Uterus (tissue), 4 donors: Measurements from ENCODE around the gene SLC44A5. TPM values are rescaled to one million over a fixed set of nuclear protein-coding genes. Genes with fewer than 3 reads are reported as not detected.

Experiments
- DNase-seq, 2 donors: peaks; one replicate each; pipeline ENCODE4 v3.0.0-alpha.2; 2019 to 2020
- H3K27ac ChIP-seq, 2 donors: fragments of 200-600 bp; sonication (generic); 1 replicate in 1 of 2; 2 replicates in 1 of 2; pipeline ENCODE4 v1.5.1; 2016 to 2018
- H3K27me3 ChIP-seq, 2 donors: fragments of 200-600 bp; sonication (generic); one replicate each; pipeline ENCODE4 v1.5.1; 2018 to 2019; ENCODE audit warnings: control low read depth in 1 of 2
- H3K36me3 ChIP-seq, 2 donors: fragments of 200-600 bp; sonication (generic); one replicate each; pipeline ENCODE4 v1.5.1; 2019; ENCODE audit warnings: control low read depth in 1 of 2
- H3K4me1 ChIP-seq, 2 donors: fragments of 200-600 bp; sonication (generic); one replicate each; pipeline ENCODE4 v1.5.1; 2018 to 2019; ENCODE audit warnings: control low read depth in 1 of 2
- H3K4me3 ChIP-seq, 2 donors: fragments of 200-600 bp; sonication (generic); 1 replicate in 1 of 2; 2 replicates in 1 of 2; pipeline ENCODE4 v1.5.1; 2018 to 2019; ENCODE audit warnings: mild to moderate bottlenecking in 1 of 2
- H3K9me3 ChIP-seq, 2 donors: fragments of 200-600 bp; sonication (generic); one replicate each; pipeline ENCODE4 v1.5.1; 2019; ENCODE audit warnings: control low read depth in 1 of 2
- POLR2A ChIP-seq, 2 donors: fragments of 450-650 bp; IDR thresholded peaks; one replicate each; pipeline ENCODE4 v1.6.1; 2016; ENCODE audit warnings: antibody characterized with exemption in 2 of 2, mild to moderate bottlenecking in 1 of 2, moderate library complexity in 1 of 2
- intact Hi-C: fragments of 100-400 bp; cut with DNase I; formaldehyde crosslinking; loops from one replicate; pipeline ENCODE4 v1.15.1; 2023; ENCODE audit warnings: low total_unique reads
- total RNA-seq, 4 donors: library from RNA; depleted of rRNA in 3 of 4; stranded (reverse); fragments of >200 nt in 3 of 4; gene quantifications; one replicate each; pipeline versions ENCODE4 v1.1.0 to v1.2.4, GENCODE V29; 2014 to 2023
- TF ChIP-seq, protein P1 (sequence below), 4 experiments: fragments of 200-600 bp in 2 of 4; fragments of 450-650 bp in 2 of 4; sonication (generic) in 2 of 4; IDR thresholded peaks; one replicate each; pipeline ENCODE4 v1.5.1; 2016 to 2019; ENCODE audit warnings: antibody characterized with exemption in 4 of 4, mild to moderate bottlenecking in 2 of 4, moderate library complexity in 1 of 4
- donor health status: DM: yes; HTN: yes; CAD: no.

Gene SLC44A5
- total RNA-seq, 4 donors from 2014 or later: 1.6 to 5.5 (median 5.4) TPM; not detected in 1

- no peaks in the 10 kb centered on the region for H3K27me3 ChIP-seq
- no peaks in the 10 kb centered on the region for H3K9me3 ChIP-seq
- no peak overlapping the region for H3K4me3 ChIP-seq
- no peak overlapping the region for H3K27ac ChIP-seq
- TF ChIP-seq, protein P1, sequence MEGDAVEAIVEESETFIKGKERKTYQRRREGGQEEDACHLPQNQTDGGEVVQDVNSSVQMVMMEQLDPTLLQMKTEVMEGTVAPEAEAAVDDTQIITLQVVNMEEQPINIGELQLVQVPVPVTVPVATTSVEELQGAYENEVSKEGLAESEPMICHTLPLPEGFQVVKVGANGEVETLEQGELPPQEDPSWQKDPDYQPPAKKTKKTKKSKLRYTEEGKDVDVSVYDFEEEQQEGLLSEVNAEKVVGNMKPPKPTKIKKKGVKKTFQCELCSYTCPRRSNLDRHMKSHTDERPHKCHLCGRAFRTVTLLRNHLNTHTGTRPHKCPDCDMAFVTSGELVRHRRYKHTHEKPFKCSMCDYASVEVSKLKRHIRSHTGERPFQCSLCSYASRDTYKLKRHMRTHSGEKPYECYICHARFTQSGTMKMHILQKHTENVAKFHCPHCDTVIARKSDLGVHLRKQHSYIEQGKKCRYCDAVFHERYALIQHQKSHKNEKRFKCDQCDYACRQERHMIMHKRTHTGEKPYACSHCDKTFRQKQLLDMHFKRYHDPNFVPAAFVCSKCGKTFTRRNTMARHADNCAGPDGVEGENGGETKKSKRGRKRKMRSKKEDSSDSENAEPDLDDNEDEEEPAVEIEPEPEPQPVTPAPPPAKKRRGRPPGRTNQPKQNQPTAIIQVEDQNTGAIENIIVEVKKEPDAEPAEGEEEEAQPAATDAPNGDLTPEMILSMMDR (IDR thresholded peaks at IDR 0.05): no peak
- no peak for TF ChIP-seq POLR2A (IDR thresholded peaks at IDR 0.05)
- intact Hi-C loops: no loop called here
- H3K4me1 ChIP-seq: no peaks in the 10 kb centered on the region
- DNase-seq: no peak
- no peaks in the 10 kb centered on the region for H3K36me3 ChIP-seq
These were observed 305.9 kb downstream of the SLC44A5 start for GRCh38 chr1:75305061-75305460.

GRCh38 chr1:75293270-75293669 is 317.6 kb downstream of the SLC44A5 start:
- intact Hi-C loops: no loop called here
- TF ChIP-seq, protein P1 (IDR thresholded peaks at IDR 0.05): no peak
- no peak for TF ChIP-seq POLR2A (IDR thresholded peaks at IDR 0.05)
- H3K4me1 ChIP-seq: no peaks in the 10 kb centered on the region

GRCh38 chr1:75292013-75292412 is 318.9 kb downstream of the SLC44A5 start:
- Histone ChIP-seq H3K4me3 (no peak overlapping the region), H3K36me3 (no peaks in the 10 kb centered on the region), H3K9me3 (no peaks in the 10 kb centered on the region), H3K27me3 (no peaks in the 10 kb centered on the region), H3K27ac (no peak overlapping the region), H3K4me1 (no peaks in the 10 kb centered on the region)
- TF ChIP-seq, protein P1 (IDR thresholded peaks at IDR 0.05): no peak
- TF ChIP-seq POLR2A (IDR thresholded peaks at IDR 0.05): no peak
- no peak for DNase-seq
- intact Hi-C loops: no loop called here

More at GRCh38 chr1:75293270-75293669, 317.6 kb downstream of the SLC44A5 start:
- Histone ChIP-seq H3K4me3 (no peak overlapping the region), H3K27ac (no peak overlapping the region), H3K9me3 (no peaks in the 10 kb centered on the region), H3K27me3 (no peaks in the 10 kb centered on the region), H3K36me3 (no peaks in the 10 kb centered on the region)
- no peak for DNase-seq

GRCh38 chr1:75276385-75276784 is 334.5 kb downstream of the SLC44A5 start:
- intact Hi-C loops: no loop called here
- Histone ChIP-seq H3K27me3 (no peaks in the 10 kb centered on the region), H3K9me3 (no peaks in the 10 kb centered on the region), H3K36me3 (no peaks in the 10 kb centered on the region), H3K4me1 (no peaks in the 10 kb centered on the region), H3K4me3 (no peak overlapping the region), H3K27ac (no peak overlapping the region)
- no peak for DNase-seq
- no peak for TF ChIP-seq POLR2A (IDR thresholded peaks at IDR 0.05)
- TF ChIP-seq, protein P1 (IDR thresholded peaks at IDR 0.05): no peak

- intact Hi-C loops: no loop called here
- Histone ChIP-seq H3K27me3 (no peaks in the 10 kb centered on the region), H3K4me1 (no peaks in the 10 kb centered on the region), H3K36me3 (no peaks in the 10 kb centered on the region), H3K4me3 (no peak overlapping the region), H3K9me3 (no peaks in the 10 kb centered on the region), H3K27ac (no peak overlapping the region)
- TF ChIP-seq, protein P1 (IDR thresholded peaks at IDR 0.05): no peak
- no peak for TF ChIP-seq POLR2A (IDR thresholded peaks at IDR 0.05)
- no peak for DNase-seq
These were observed 335.3 kb downstream of the SLC44A5 start for GRCh38 chr1:75275631-75276030.
